ENCODE results near the gene TCERG1L.

Gene TCERG1L

GRCh38 chr10:131123496-131123895 lies 188.0 kb downstream of the TCERG1L start:
- no peaks in the 10 kb centered on the region for H3K36me3 ChIP-seq (ENCODE audit: control insufficient read depth in 4 of 4, insufficient read depth in 4 of 4, low read length in 3 of 4)
- no peak overlapping the region for H3K4me3 ChIP-seq (ENCODE audit: control insufficient read depth in 1 of 7, extremely low read depth in 1 of 7, insufficient read depth in 4 of 7, low read depth in 2 of 7, low read length in 6 of 7)
- ChIA-PET POLR2A (no interaction called here), CTCF (no interaction called here)
- peaks cover 0 to 9% (median 3%) of the 10 kb centered on the region in 4 experiments for H3K4me1 ChIP-seq (ENCODE audit: control extremely low read depth in 1 of 4, control insufficient read depth in 4 of 4, insufficient read depth in 4 of 4, low read length in 3 of 4)
- no peak for DNase-seq
- H3K27ac ChIP-seq (ENCODE audit: insufficient read depth in 1 of 2, low read depth in 1 of 2, low read length in 2 of 2, poor library complexity in 1 of 2, severe bottlenecking in 2 of 2), result no peak overlapping the region
- WGBS (ENCODE audit: insufficient coverage), result 94% methylated on average over 11 of the region's 11 CpGs
- H3K27me3 ChIP-seq (replicated peaks in 2 of 5; ENCODE audit: control insufficient read depth in 4 of 5, insufficient read depth in 5 of 5, low read length in 4 of 5), result no peaks in the 10 kb centered on the region
- H3K9me3 ChIP-seq (ENCODE audit: control extremely low read depth in 1 of 5, control insufficient read depth in 4 of 5, insufficient read depth in 2 of 5, low read depth in 1 of 5, low read length in 4 of 5), result peaks cover 0 to 7% (median 4%) of the 10 kb centered on the region in 5 experiments

GRCh38 chr10:131121511-131122035 lies 189.9 kb downstream of the TCERG1L start:
- Histone ChIP-seq H3K4me1 (ENCODE audit: control extremely low read depth in 1 of 4, control insufficient read depth in 4 of 4, insufficient read depth in 4 of 4, low read length in 3 of 4) (no peaks in the 10 kb centered on the region), H3K4me3 (ENCODE audit: control insufficient read depth in 1 of 7, extremely low read depth in 1 of 7, insufficient read depth in 4 of 7, low read depth in 2 of 7, low read length in 6 of 7) (no peak overlapping the region), H3K27me3 (replicated peaks in 2 of 5; ENCODE audit: control insufficient read depth in 4 of 5, insufficient read depth in 5 of 5, low read length in 4 of 5) (no peaks in the 10 kb centered on the region), H3K36me3 (ENCODE audit: control insufficient read depth in 4 of 4, insufficient read depth in 4 of 4, low read length in 3 of 4) (no peaks in the 10 kb centered on the region), H3K9me3 (ENCODE audit: control extremely low read depth in 1 of 5, control insufficient read depth in 4 of 5, insufficient read depth in 2 of 5, low read depth in 1 of 5, low read length in 4 of 5) (peaks cover 0 to 7% (median 4%) of the 10 kb centered on the region in 5 experiments), H3K27ac (ENCODE audit: insufficient read depth in 1 of 2, low read depth in 1 of 2, low read length in 2 of 2, poor library complexity in 1 of 2, severe bottlenecking in 2 of 2) (no peak overlapping the region)
- ChIA-PET POLR2A (interaction anchor here (0.7 kb wide), 1 partner anchor 12 kb away, joined by 3 read pairs; no protein-coding TSS in a partner anchor), CTCF (no interaction called here)
- DNase-seq, result no peak
- WGBS (ENCODE audit: insufficient coverage), result 88% methylated on average over 11 of the region's 11 CpGs

- POLR2A ChIA-PET, result no interaction called here
- CTCF ChIA-PET, result no interaction called here
- 91% methylated on average over 12 of the region's 17 CpGs for WGBS (ENCODE audit: insufficient coverage)
- no peak overlapping the region for H3K27ac ChIP-seq (ENCODE audit: insufficient read depth in 1 of 2, low read depth in 1 of 2, low read length in 2 of 2, poor library complexity in 1 of 2, severe bottlenecking in 2 of 2)
- H3K9me3 ChIP-seq (ENCODE audit: control extremely low read depth in 1 of 5, control insufficient read depth in 4 of 5, insufficient read depth in 2 of 5, low read depth in 1 of 5, low read length in 4 of 5), result peaks cover 0 to 7% (median 4%) of the 10 kb centered on the region in 5 experiments
- DNase-seq, result no peak
- no peak overlapping the region for H3K4me3 ChIP-seq (ENCODE audit: control insufficient read depth in 1 of 7, extremely low read depth in 1 of 7, insufficient read depth in 4 of 7, low read depth in 2 of 7, low read length in 6 of 7)
- no peaks in the 10 kb centered on the region for H3K27me3 ChIP-seq (replicated peaks in 2 of 5; ENCODE audit: control insufficient read depth in 4 of 5, insufficient read depth in 5 of 5, low read length in 4 of 5)
- no peaks in the 10 kb centered on the region for H3K36me3 ChIP-seq (ENCODE audit: control insufficient read depth in 4 of 4, insufficient read depth in 4 of 4, low read length in 3 of 4)
- no peaks in the 10 kb centered on the region for H3K4me1 ChIP-seq (ENCODE audit: control extremely low read depth in 1 of 4, control insufficient read depth in 4 of 4, insufficient read depth in 4 of 4, low read length in 3 of 4)
These were observed 191.7 kb downstream of the TCERG1L start for GRCh38 chr10:131119626-131120355.

GRCh38 chr10:131117416-131118212 lies 193.9 kb downstream of the TCERG1L start:
- H3K36me3 ChIP-seq (ENCODE audit: control insufficient read depth in 4 of 4, insufficient read depth in 4 of 4, low read length in 3 of 4), result no peaks in the 10 kb centered on the region
- no peak for DNase-seq
- ChIA-PET CTCF (no interaction called here), POLR2A (no interaction called here)
- H3K9me3 ChIP-seq (ENCODE audit: control extremely low read depth in 1 of 5, control insufficient read depth in 4 of 5, insufficient read depth in 2 of 5, low read depth in 1 of 5, low read length in 4 of 5), result peaks cover 0 to 4% (median 0%) of the 10 kb centered on the region in 5 experiments
- no peak overlapping the region for H3K27ac ChIP-seq (ENCODE audit: insufficient read depth in 1 of 2, low read depth in 1 of 2, low read length in 2 of 2, poor library complexity in 1 of 2, severe bottlenecking in 2 of 2)
- H3K27me3 ChIP-seq (replicated peaks in 2 of 5; ENCODE audit: control insufficient read depth in 4 of 5, insufficient read depth in 5 of 5, low read length in 4 of 5), result peaks cover 0 to 1% (median 0%) of the 10 kb centered on the region in 5 experiments
- H3K4me1 ChIP-seq (ENCODE audit: control extremely low read depth in 1 of 4, control insufficient read depth in 4 of 4, insufficient read depth in 4 of 4, low read length in 3 of 4), result no peaks in the 10 kb centered on the region
- H3K4me3 ChIP-seq (ENCODE audit: control insufficient read depth in 1 of 7, extremely low read depth in 1 of 7, insufficient read depth in 4 of 7, low read depth in 2 of 7, low read length in 6 of 7), result no peak overlapping the region
- 92% methylated on average over 18 of the region's 21 CpGs for WGBS (ENCODE audit: insufficient coverage)

GRCh38 chr10:131116991-131117375 lies 194.5 kb downstream of the TCERG1L start:
- ChIA-PET CTCF (no interaction called here), POLR2A (no interaction called here)
- H3K9me3 ChIP-seq (ENCODE audit: control extremely low read depth in 1 of 5, control insufficient read depth in 4 of 5, insufficient read depth in 2 of 5, low read depth in 1 of 5, low read length in 4 of 5), result no peaks in the 10 kb centered on the region
- H3K4me3 ChIP-seq (ENCODE audit: control insufficient read depth in 1 of 7, extremely low read depth in 1 of 7, insufficient read depth in 4 of 7, low read depth in 2 of 7, low read length in 6 of 7), result no peak overlapping the region
- WGBS (ENCODE audit: insufficient coverage), result 97% methylated on average over 7 of the region's 9 CpGs
- DNase-seq, result no peak
- peaks cover 0 to 3% (median 0%) of the 10 kb centered on the region in 5 experiments for H3K27me3 ChIP-seq (replicated peaks in 2 of 5; ENCODE audit: control insufficient read depth in 4 of 5, insufficient read depth in 5 of 5, low read length in 4 of 5)
- no peaks in the 10 kb centered on the region for H3K4me1 ChIP-seq (ENCODE audit: control extremely low read depth in 1 of 4, control insufficient read depth in 4 of 4, insufficient read depth in 4 of 4, low read length in 3 of 4)
- no peak overlapping the region for H3K27ac ChIP-seq (ENCODE audit: insufficient read depth in 1 of 2, low read depth in 1 of 2, low read length in 2 of 2, poor library complexity in 1 of 2, severe bottlenecking in 2 of 2)
- H3K36me3 ChIP-seq (ENCODE audit: control insufficient read depth in 4 of 4, insufficient read depth in 4 of 4, low read length in 3 of 4), result no peaks in the 10 kb centered on the region

GRCh38 chr10:131116216-131116990 lies 195.1 kb downstream of the TCERG1L start:
- no peak for DNase-seq
- no peak overlapping the region for H3K4me3 ChIP-seq (ENCODE audit: control insufficient read depth in 1 of 7, extremely low read depth in 1 of 7, insufficient read depth in 4 of 7, low read depth in 2 of 7, low read length in 6 of 7)
- H3K9me3 ChIP-seq (ENCODE audit: control extremely low read depth in 1 of 5, control insufficient read depth in 4 of 5, insufficient read depth in 2 of 5, low read depth in 1 of 5, low read length in 4 of 5), result no peaks in the 10 kb centered on the region
- no peaks in the 10 kb centered on the region for H3K36me3 ChIP-seq (ENCODE audit: control insufficient read depth in 4 of 4, insufficient read depth in 4 of 4, low read length in 3 of 4)
- peaks cover 0 to 6% (median 0%) of the 10 kb centered on the region in 5 experiments for H3K27me3 ChIP-seq (replicated peaks in 2 of 5; ENCODE audit: control insufficient read depth in 4 of 5, insufficient read depth in 5 of 5, low read length in 4 of 5)
- 93% methylated on average over 22 of the region's 24 CpGs for WGBS (ENCODE audit: insufficient coverage)
- CTCF ChIA-PET, result no interaction called here
- H3K27ac ChIP-seq (ENCODE audit: insufficient read depth in 1 of 2, low read depth in 1 of 2, low read length in 2 of 2, poor library complexity in 1 of 2, severe bottlenecking in 2 of 2), result no peak overlapping the region
- POLR2A ChIA-PET, result no interaction called here
- no peaks in the 10 kb centered on the region for H3K4me1 ChIP-seq (ENCODE audit: control extremely low read depth in 1 of 4, control insufficient read depth in 4 of 4, insufficient read depth in 4 of 4, low read length in 3 of 4)
